SK-N-SH (cell line): ENCODE results near the gene RAD17. TPM values are rescaled to one million over a fixed set of nuclear protein-coding genes. Genes with fewer than 3 reads are reported as not detected.

Experiments
- CTCF ChIA-PET: fragments of 300-600, 350-600 bp; formaldehyde crosslinking; extraction: SDS; loops from one replicate; lab custom pipeline; 2021; lab: Yijun Ruan, JAX
- POLR2A ChIA-PET: fragments of 350-600 bp; sonication (Branson Sonifier 250); formaldehyde crosslinking; extraction: SDS; loops from one replicate; lab custom pipeline; 2020; ENCODE audit warnings: antibody characterized with exemption, inconsistent platforms; lab: Yijun Ruan, JAX
- DNase-seq: peaks from one replicate; pipeline ENCODE4 v3.0.0; 2012
- H2AFZ ChIP-seq: fragments of 200-600 bp; sonication (generic); 2 replicates; pipeline ENCODE4 v1.8.1; 2016; ENCODE audit warnings: antibody characterized with exemption, mild to moderate bottlenecking, low read depth
- H3F3A ChIP-seq: fragments of 200-600 bp; sonication (generic); replicated peaks from 2 replicates; pipeline ENCODE3; 2016; ENCODE audit warnings: antibody characterized with exemption, mild to moderate bottlenecking; ENCODE audit not compliant: insufficient read depth
- H3K27ac ChIP-seq, 2 experiments: fragments of 200-500 bp in 1 of 2; fragments of 200-600 bp in 1 of 2; sonication (Bioruptor generic) in 1 of 2; sonication (generic), shearing (Covaris generic) in 1 of 2; 2 replicates each; pipeline versions ENCODE4 v1.5.1 to v1.6.1; 2014 to 2016; ENCODE audit warnings: low read depth in 2 of 2, inconsistent platforms in 1 of 2, low read length in 1 of 2, mild to moderate bottlenecking in 1 of 2, mixed read lengths in 1 of 2
- H3K27me3 ChIP-seq: fragments of 200-600 bp; sonication (generic), shearing (Covaris generic); 2 replicates; pipeline ENCODE4 v1.6.1; 2016; ENCODE audit warnings: mixed run types; ENCODE audit not compliant: insufficient read depth
- H3K36me3 ChIP-seq, 2 experiments: fragments of 200-500 bp in 1 of 2; fragments of 200-600 bp in 1 of 2; sonication (Bioruptor generic) in 1 of 2; sonication (generic) in 1 of 2; replicated peaks in 1 of 2; 2 replicates each; pipeline versions ENCODE3 to v1.5.1; 2014 to 2016; ENCODE audit warnings: low read length in 1 of 2, mild to moderate bottlenecking in 1 of 2; ENCODE audit not compliant: insufficient read depth in 2 of 2, control insufficient read depth in 1 of 2
- H3K4me1 ChIP-seq, 2 experiments: fragments of 200-500 bp in 1 of 2; fragments of 200-600 bp in 1 of 2; sonication (Bioruptor generic) in 1 of 2; sonication (generic), shearing (Covaris generic) in 1 of 2; 2 replicates each; pipeline versions ENCODE4 v1.5.1 to v1.6.1; 2014 to 2016; ENCODE audit warnings: low read depth in 1 of 2, low read length in 1 of 2, mixed run types in 1 of 2; ENCODE audit not compliant: insufficient read depth in 2 of 2, control insufficient read depth in 1 of 2
- H3K4me2 ChIP-seq: fragments of 200-600 bp; sonication (generic), shearing (Covaris generic); 2 replicates; pipeline ENCODE4 v1.6.1; 2017; ENCODE audit warnings: mixed run types
- H3K4me3 ChIP-seq, 2 experiments: fragments of 200-500 bp in 1 of 2; fragments of 200-600 bp in 1 of 2; sonication (Bioruptor generic) in 1 of 2; sonication (generic), shearing (Covaris generic) in 1 of 2; 2 replicates each; pipeline versions ENCODE4 v1.5.1 to v1.8.1; 2014 to 2016; ENCODE audit warnings: low read depth in 2 of 2, inconsistent platforms in 1 of 2, low read length in 1 of 2, mild to moderate bottlenecking in 1 of 2, mixed read lengths in 1 of 2, moderate library complexity in 1 of 2
- H3K79me2 ChIP-seq: fragments of 200-600 bp; sonication (generic); 2 replicates; pipeline ENCODE4 v1.8.1; 2017; ENCODE audit warnings: mild to moderate bottlenecking; ENCODE audit not compliant: insufficient read depth
- H3K9ac ChIP-seq: fragments of 200-600 bp; sonication (generic); 2 replicates; pipeline ENCODE4 v1.6.1; 2017; ENCODE audit warnings: mixed run types
- H3K9me2 ChIP-seq: fragments of 200-600 bp; sonication (generic); 2 replicates; pipeline ENCODE4 v1.6.1; 2017; ENCODE audit warnings: mixed run types
- H3K9me3 ChIP-seq: fragments of 200-600 bp; sonication (generic); 2 replicates; pipeline ENCODE4 v1.6.1; 2017; ENCODE audit warnings: mixed run types, mild to moderate bottlenecking, moderate library complexity
- H4K20me1 ChIP-seq: fragments of 200-600 bp; sonication (generic); 2 replicates; pipeline ENCODE4 v1.6.1; 2017; ENCODE audit warnings: mild to moderate bottlenecking, mixed run types; ENCODE audit not compliant: insufficient read depth
- ELF1 ChIP-seq: IDR thresholded peaks from 2 replicates; pipeline ENCODE4 v1.4.0; 2012
- EP300 ChIP-seq, 2 experiments: IDR thresholded peaks; 2 replicates each; pipeline versions ENCODE4 v1.4.0 to v1.6.1; 2012; ENCODE audit warnings: borderline replicate concordance in 1 of 2, low read depth in 1 of 2, low read length in 1 of 2
- GATA2 ChIP-seq: sonication (generic); formaldehyde crosslinking; IDR thresholded peaks from 2 replicates; pipeline ENCODE4 v1.5.0; 2020; ENCODE audit warnings: mild to moderate bottlenecking, missing genetic modification reagents
- IRF3 ChIP-seq: fragments of 150-350 bp; IDR thresholded peaks from 2 replicates; pipeline ENCODE4 v1.6.1; 2016; ENCODE audit warnings: mild to moderate bottlenecking, low read depth, low read length
- MEF2A ChIP-seq: IDR thresholded peaks from 2 replicates; pipeline ENCODE4 v1.4.0; 2012; ENCODE audit warnings: low read depth, borderline replicate concordance
- MXI1 ChIP-seq: IDR thresholded peaks from 2 replicates; pipeline ENCODE4 v1.6.1; 2012; ENCODE audit warnings: mild to moderate bottlenecking, low read depth, low read length, improper control_type of control experiment
- NRF1 ChIP-seq: IDR thresholded peaks from 2 replicates; pipeline ENCODE4 v1.6.1; 2012; ENCODE audit warnings: low read depth, mild to moderate bottlenecking, low read length
- POLR2AphosphoS5 ChIP-seq: IDR thresholded peaks from 2 replicates; pipeline ENCODE4 v1.6.1; 2012; ENCODE audit warnings: low read depth, low read length
- RAD21 ChIP-seq: IDR thresholded peaks from 2 replicates; pipeline ENCODE4 v1.6.1; 2012; ENCODE audit warnings: mild to moderate bottlenecking, low read length
- RCOR1 ChIP-seq: fragments of 150-350 bp; IDR thresholded peaks from 2 replicates; pipeline ENCODE4 v1.6.1; 2017; ENCODE audit warnings: antibody characterized with exemption, low read length
- RFX5 ChIP-seq: IDR thresholded peaks from 2 replicates; pipeline ENCODE4 v1.6.1; 2012; ENCODE audit warnings: mild to moderate bottlenecking, improper control_type of control experiment, low read length
- RXRA ChIP-seq: IDR thresholded peaks from 2 replicates; pipeline ENCODE4 v1.4.0; 2012; ENCODE audit warnings: low read depth, mild to moderate bottlenecking, borderline replicate concordance
- SIN3A ChIP-seq: IDR thresholded peaks from 2 replicates; pipeline ENCODE4 v1.6.1; 2012; ENCODE audit warnings: low read depth, mild to moderate bottlenecking, low read length, moderate library complexity, borderline replicate concordance
- SMC3 ChIP-seq: IDR thresholded peaks from 2 replicates; pipeline ENCODE4 v1.6.1; 2012; ENCODE audit warnings: low read depth, low read length, improper control_type of control experiment
- TEAD4 ChIP-seq: IDR thresholded peaks from 2 replicates; pipeline ENCODE4 v1.4.0; 2012; ENCODE audit warnings: mild to moderate bottlenecking, borderline replicate concordance; ENCODE audit not compliant: insufficient read depth
- USF1 ChIP-seq: IDR thresholded peaks from 2 replicates; pipeline ENCODE4 v1.4.0; 2012; ENCODE audit warnings: low read depth, borderline replicate concordance
- YY1 ChIP-seq: IDR thresholded peaks from 2 replicates; pipeline ENCODE4 v1.4.0; 2012; ENCODE audit warnings: low read depth, mild to moderate bottlenecking
- WGBS: methylation state at CpG from one replicate; pipeline ENCODE4 v1.1.6; 2017; ENCODE audit warnings: low lambda C conversion rate; 5-methylcytosine and 5-hydroxymethylcytosine counted together
- polyA plus RNA-seq, 3 experiments: library from polyadenylated mRNA; depleted of rRNA; stranded (reverse); fragments of >200 nt; gene quantifications; 2 replicates each; pipeline ENCODE4 v1.2.3, GENCODE V29; 2012
- TF ChIP-seq, protein P1 (sequence below): fragments of 200-600 bp; sonication (generic); IDR thresholded peaks from 2 replicates; pipeline ENCODE4 v1.6.1; 2017; ENCODE audit warnings: antibody characterized with exemption, mild to moderate bottlenecking, moderate library complexity
- TF ChIP-seq, protein P2 (sequence below): IDR thresholded peaks from 2 replicates; pipeline ENCODE4 v1.4.0; 2012; ENCODE audit warnings: low read depth

The RAD17 gene
- polyA plus RNA-seq, 1 of the 3 experiments (the other 2 are of a cell fraction): 16.9 TPM

- H3K9me2 ChIP-seq: no peaks in the 10 kb centered on the region
- 18% methylated on average over 11 of the region's 18 CpGs for WGBS
- H4K20me1 ChIP-seq: no peaks in the 10 kb centered on the region
- no peaks in the 10 kb centered on the region for H3K27me3 ChIP-seq
- ChIA-PET CTCF (interaction anchor here (0.6 to 3.0 kb wide), 31 partner anchors 8 to 801 kb away, joined by 3 to 22 read pairs (median 4); partner anchors contain the start of gene SLC30A5), POLR2A (interaction anchor here (1.4 kb wide), 1 partner anchor 145 kb away, joined by 3 read pairs; no protein-coding TSS in a partner anchor)
- no peak overlapping the region; a peak in 1 of 4 replicates for H3K4me3 ChIP-seq
- peak; percentile 86 for DNase-seq
- no peaks in the 10 kb centered on the region; the same call in 1 of the 2 replicates for H3K79me2 ChIP-seq
- no peaks in the 10 kb centered on the region for H3K36me3 ChIP-seq
- H3F3A ChIP-seq: peaks cover 6% of the 10 kb centered on the region
- TF ChIP-seq YY1: no peak
- TF ChIP-seq RAD21: peak; percentile 79
- no peak for TF ChIP-seq IRF3
- TF ChIP-seq SMC3: peak; percentile 82
- TF ChIP-seq, protein P1, sequence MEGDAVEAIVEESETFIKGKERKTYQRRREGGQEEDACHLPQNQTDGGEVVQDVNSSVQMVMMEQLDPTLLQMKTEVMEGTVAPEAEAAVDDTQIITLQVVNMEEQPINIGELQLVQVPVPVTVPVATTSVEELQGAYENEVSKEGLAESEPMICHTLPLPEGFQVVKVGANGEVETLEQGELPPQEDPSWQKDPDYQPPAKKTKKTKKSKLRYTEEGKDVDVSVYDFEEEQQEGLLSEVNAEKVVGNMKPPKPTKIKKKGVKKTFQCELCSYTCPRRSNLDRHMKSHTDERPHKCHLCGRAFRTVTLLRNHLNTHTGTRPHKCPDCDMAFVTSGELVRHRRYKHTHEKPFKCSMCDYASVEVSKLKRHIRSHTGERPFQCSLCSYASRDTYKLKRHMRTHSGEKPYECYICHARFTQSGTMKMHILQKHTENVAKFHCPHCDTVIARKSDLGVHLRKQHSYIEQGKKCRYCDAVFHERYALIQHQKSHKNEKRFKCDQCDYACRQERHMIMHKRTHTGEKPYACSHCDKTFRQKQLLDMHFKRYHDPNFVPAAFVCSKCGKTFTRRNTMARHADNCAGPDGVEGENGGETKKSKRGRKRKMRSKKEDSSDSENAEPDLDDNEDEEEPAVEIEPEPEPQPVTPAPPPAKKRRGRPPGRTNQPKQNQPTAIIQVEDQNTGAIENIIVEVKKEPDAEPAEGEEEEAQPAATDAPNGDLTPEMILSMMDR: peak; percentile 82
- TF ChIP-seq POLR2AphosphoS5: no peak
- TF ChIP-seq, protein P2, sequence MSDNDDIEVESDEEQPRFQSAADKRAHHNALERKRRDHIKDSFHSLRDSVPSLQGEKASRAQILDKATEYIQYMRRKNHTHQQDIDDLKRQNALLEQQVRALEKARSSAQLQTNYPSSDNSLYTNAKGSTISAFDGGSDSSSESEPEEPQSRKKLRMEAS: peak; percentile 51; the same call in 1 of the 2 replicates
- peaks cover 0 to 4% of the 10 kb centered on the region in 2 experiments; a peak in 1 of 4 replicates for H3K4me1 ChIP-seq
- H3K4me2 ChIP-seq: no peak overlapping the region
- peak overlapping the region; percentile 91 for H2AFZ ChIP-seq
- no peak overlapping the region for H3K27ac ChIP-seq
- no peaks in the 10 kb centered on the region for H3K9me3 ChIP-seq
- no peak overlapping the region for H3K9ac ChIP-seq
Observed at GRCh38 chr5:69334793-69335268, 34.8 kb upstream of the RAD17 start.

DNA sequence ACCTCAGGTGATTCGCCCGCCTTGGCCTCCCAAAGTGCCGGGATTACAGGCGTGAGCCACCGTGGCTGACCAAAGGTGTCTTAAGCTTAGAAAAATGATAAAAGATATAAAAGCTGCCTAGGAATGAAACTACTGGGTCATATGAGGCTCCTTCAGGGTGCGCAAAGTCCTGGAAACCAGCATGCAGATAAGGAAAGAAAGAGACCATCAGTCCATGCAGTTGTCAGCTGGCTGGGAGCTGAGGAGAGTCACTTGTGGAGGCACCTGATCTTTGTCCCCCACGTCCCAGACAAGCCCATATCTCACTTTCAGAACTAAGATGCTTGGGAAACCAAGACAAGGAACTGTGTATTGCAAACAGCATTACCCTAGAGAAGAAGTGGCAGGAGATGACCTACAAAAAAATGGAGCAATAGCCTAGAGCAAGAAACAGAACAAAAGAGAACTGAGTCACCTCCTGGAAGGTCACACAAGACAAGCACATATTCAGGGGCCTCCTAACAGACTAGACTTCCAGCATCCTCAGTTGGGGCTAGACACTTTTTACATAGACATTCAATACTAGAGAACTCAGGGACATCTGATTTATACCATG, 34.2 kb upstream of the RAD17 start:
- POLR2A ChIA-PET: interaction anchor here (1.4 kb wide), 1 partner anchor 145 kb away, joined by 3 read pairs; no protein-coding TSS in a partner anchor
- H4K20me1 ChIP-seq: no peaks in the 10 kb centered on the region
- peaks cover 6% of the 10 kb centered on the region for H3F3A ChIP-seq
- H3K9me2 ChIP-seq: no peaks in the 10 kb centered on the region
- no peaks in the 10 kb centered on the region for H3K36me3 ChIP-seq
- TF ChIP-seq MXI1 (no peak), ELF1 (no peak), RXRA (no peak), EP300 (IDR thresholded peaks at IDR 0.05; ENCODE audit: borderline replicate concordance in 1 of 2, low read depth in 1 of 2, low read length in 1 of 2) (no peak), POLR2AphosphoS5 (no peak), RCOR1 (no peak), NRF1 (no peak), TEAD4 (no peak), USF1 (no peak), MEF2A (no peak), SIN3A (no peak), YY1 (no peak), GATA2 (CRISPR knock-in tag) (no peak), RFX5 (no peak)
- TF ChIP-seq, protein P1: no peak
- H3K27me3 ChIP-seq: no peaks in the 10 kb centered on the region
- H3K4me3 ChIP-seq: no peak overlapping the region
- H3K79me2 ChIP-seq: no peaks in the 10 kb centered on the region; the same call in 1 of the 2 replicates
- H3K9me3 ChIP-seq: no peaks in the 10 kb centered on the region
- no peak overlapping the region for H3K27ac ChIP-seq
- no peak overlapping the region for H3K9ac ChIP-seq
- peak overlapping the region; percentile 54; the same call in 1 of the 2 replicates for H2AFZ ChIP-seq
- no peak overlapping the region for H3K4me2 ChIP-seq
- DNase-seq: no peak
- peaks cover 0 to 4% of the 10 kb centered on the region in 2 experiments; a peak in 1 of 4 replicates for H3K4me1 ChIP-seq
- 95% methylated on average over 7 of the region's 7 CpGs for WGBS
- CTCF ChIA-PET: interaction anchor here (0.6 to 3.0 kb wide), 22 partner anchors 10 to 802 kb away, joined by 3 to 22 read pairs (median 4); partner anchors contain the start of gene SLC30A5
